ENCODE data around the gene TAF4.

The TAF4 gene

GRCh38 chr20:62002882-62003480 lies 62.7 kb downstream of the TAF4 start:
- TF ChIP-seq CTCF (IDR thresholded peaks at IDR 0.05; ENCODE audit: insufficient read depth, low read depth, low read length, missing control alignments) = no peak
- H3K4me3 ChIP-seq (ENCODE audit: low read depth, low read length) = no peak overlapping the region
- no peak for DNase-seq (ENCODE audit: low read depth)

GRCh38 chr20:62001178-62001715 lies 64.4 kb downstream of the TAF4 start:
- H3K4me3 ChIP-seq (ENCODE audit: low read depth, low read length) = no peak overlapping the region
- no peak for DNase-seq (ENCODE audit: low read depth)
- no peak for TF ChIP-seq CTCF (IDR thresholded peaks at IDR 0.05; ENCODE audit: insufficient read depth, low read depth, low read length, missing control alignments)

- TF ChIP-seq CTCF (IDR thresholded peaks at IDR 0.05; ENCODE audit: insufficient read depth, low read depth, low read length, missing control alignments) = no peak
- H3K4me3 ChIP-seq (ENCODE audit: low read depth, low read length) = no peak overlapping the region
- no peak for DNase-seq (ENCODE audit: low read depth)
Measured at GRCh38 chr20:61998343-61999121, 67.1 kb downstream of the TAF4 start.

- no peak overlapping the region for H3K4me3 ChIP-seq (ENCODE audit: low read depth, low read length)
- DNase-seq (ENCODE audit: low read depth) = no peak
- TF ChIP-seq CTCF (IDR thresholded peaks at IDR 0.05; ENCODE audit: insufficient read depth, low read depth, low read length, missing control alignments) = no peak
Measured at GRCh38 chr20:61997891-61998290, 67.8 kb downstream of the TAF4 start.

- DNase-seq (ENCODE audit: low read depth) = no peak
- no peak for TF ChIP-seq CTCF (IDR thresholded peaks at IDR 0.05; ENCODE audit: insufficient read depth, low read depth, low read length, missing control alignments)
- no peak overlapping the region for H3K4me3 ChIP-seq (ENCODE audit: low read depth, low read length)
Measured at GRCh38 chr20:61997372-61997771, 68.3 kb downstream of the TAF4 start.

- H3K4me3 ChIP-seq (ENCODE audit: low read depth, low read length) = no peak overlapping the region
- no peak for TF ChIP-seq CTCF (IDR thresholded peaks at IDR 0.05; ENCODE audit: insufficient read depth, low read depth, low read length, missing control alignments)
- no peak for DNase-seq (ENCODE audit: low read depth)
Measured at GRCh38 chr20:61994546-61994945, 71.1 kb downstream of the TAF4 start.

Measured in GM12865 (cell line).